ENCODE data around the gene SMIM45.
"Not testable (repeated sequence)": the region's sequence is repeated elsewhere in the genome, so short reads cannot be mapped to it uniquely, and the experiment has no call there.

The SMIM45 gene

DNA sequence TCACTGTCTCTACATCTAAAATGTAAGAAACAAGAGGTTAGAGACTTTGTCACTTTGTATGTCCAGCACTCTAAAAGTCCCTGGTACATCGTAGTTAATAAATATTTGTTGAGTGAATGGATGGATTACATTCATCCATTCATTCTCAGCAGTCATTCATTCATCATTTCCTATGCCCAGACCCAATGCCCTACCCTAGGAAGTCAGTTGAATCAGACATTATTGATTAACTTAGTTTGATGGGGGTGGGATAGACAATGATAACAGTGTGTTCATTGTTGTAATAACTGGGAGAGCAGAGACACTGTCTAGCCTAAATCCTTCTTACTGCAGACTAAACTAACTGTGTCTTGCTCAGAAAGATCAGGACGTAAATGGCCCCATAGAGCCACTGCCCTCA lies 3.8 kb upstream of the SMIM45 start:
- H3K27me3 ChIP-seq, result no peaks in the 10 kb centered on the region
- H3K9me3 ChIP-seq, result no peaks in the 10 kb centered on the region
- 80 to 81% methylated on average over 2 of the region's 2 CpGs for WGBS, 2 donors
- H3K36me3 ChIP-seq, result no peaks in the 10 kb centered on the region
- DNase-seq (no peak), FAIRE-seq (no peak), ATAC-seq (no peak)
- no peak overlapping the region for H3K27ac ChIP-seq
- peaks cover 0 to 7% (median 0%) of the 10 kb centered on the region in 3 donors for H3K4me1 ChIP-seq
- TF ChIP-seq, protein P1, sequence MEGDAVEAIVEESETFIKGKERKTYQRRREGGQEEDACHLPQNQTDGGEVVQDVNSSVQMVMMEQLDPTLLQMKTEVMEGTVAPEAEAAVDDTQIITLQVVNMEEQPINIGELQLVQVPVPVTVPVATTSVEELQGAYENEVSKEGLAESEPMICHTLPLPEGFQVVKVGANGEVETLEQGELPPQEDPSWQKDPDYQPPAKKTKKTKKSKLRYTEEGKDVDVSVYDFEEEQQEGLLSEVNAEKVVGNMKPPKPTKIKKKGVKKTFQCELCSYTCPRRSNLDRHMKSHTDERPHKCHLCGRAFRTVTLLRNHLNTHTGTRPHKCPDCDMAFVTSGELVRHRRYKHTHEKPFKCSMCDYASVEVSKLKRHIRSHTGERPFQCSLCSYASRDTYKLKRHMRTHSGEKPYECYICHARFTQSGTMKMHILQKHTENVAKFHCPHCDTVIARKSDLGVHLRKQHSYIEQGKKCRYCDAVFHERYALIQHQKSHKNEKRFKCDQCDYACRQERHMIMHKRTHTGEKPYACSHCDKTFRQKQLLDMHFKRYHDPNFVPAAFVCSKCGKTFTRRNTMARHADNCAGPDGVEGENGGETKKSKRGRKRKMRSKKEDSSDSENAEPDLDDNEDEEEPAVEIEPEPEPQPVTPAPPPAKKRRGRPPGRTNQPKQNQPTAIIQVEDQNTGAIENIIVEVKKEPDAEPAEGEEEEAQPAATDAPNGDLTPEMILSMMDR (IDR thresholded peaks at IDR 0.05), result no peak
- no peak overlapping the region for H3K4me3 ChIP-seq
- intact Hi-C loops (cut with DNase I), result loop anchor here in 1 of 3 donors (10.0 kb wide), 2 partner anchors 123 to 253 kb away; partner anchors contain the start of gene MEI1

DNA sequence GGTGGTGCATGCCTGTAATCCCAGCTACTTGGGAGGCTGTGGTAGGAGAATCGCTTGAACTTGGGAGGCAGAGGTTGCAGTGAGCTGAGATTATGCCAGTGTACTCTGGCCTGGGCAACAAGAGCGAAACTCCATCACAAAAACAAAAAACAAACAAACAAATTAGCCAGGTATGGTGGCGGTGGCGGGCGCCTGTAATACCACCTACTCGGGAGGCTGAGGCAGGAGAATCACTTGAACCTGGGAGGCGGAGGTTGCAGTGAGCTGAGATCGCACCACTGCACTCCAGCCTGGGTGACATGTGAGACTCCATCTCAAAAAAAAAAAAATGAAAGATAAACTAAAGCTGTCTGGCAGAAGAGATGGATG lies 3.0 kb upstream of the SMIM45 start:
- not testable (repeated sequence) for H3K27me3 ChIP-seq, H3K36me3 ChIP-seq, ATAC-seq, H3K4me1 ChIP-seq, H3K27ac ChIP-seq, FAIRE-seq, DNase-seq, H3K4me3 ChIP-seq, H3K9me3 ChIP-seq
- intact Hi-C loops (cut with DNase I), result loop anchor here in 1 of 3 donors (10.0 kb wide), 2 partner anchors 124 to 254 kb away; partner anchors contain the start of gene MEI1
- 83 to 87% methylated on average over 8 of the region's 8 CpGs for WGBS, 2 donors

DNA sequence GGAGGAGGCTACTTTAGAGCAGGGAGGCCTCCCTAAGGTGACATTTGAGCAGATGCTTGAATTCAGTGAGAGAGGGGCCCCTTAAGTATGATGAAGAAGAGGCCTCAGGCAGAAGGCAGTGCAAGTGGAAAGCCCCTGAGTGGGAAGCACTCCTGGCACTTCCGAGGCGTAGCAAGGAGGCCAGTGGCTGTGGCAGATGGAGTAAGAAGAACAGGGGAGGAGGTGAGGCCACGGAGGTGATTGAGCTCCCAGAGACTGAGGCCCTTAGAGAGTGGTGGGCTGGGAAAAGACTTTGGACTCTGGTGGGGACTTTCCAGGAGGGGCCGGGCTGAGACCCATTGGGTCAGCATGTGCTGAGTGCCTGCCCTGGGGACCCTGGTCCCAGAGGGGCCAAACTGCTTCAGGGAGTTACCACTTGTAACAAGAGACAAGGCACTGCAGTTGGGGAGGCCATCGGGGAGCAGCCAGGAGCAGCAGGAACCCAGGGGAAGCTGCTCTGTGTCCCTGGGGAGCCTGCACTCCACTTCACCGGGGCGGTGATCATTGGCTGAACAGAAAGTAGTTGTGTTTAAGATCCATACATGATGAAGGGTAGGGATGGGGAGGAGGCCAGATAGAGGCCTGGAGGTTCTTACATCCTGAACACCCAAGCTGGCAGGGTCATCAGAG lies 2.5 kb upstream of the SMIM45 start:
- Histone ChIP-seq H3K27me3 (no peaks in the 10 kb centered on the region), H3K27ac (no peak overlapping the region), H3K36me3 (no peaks in the 10 kb centered on the region), H3K9me3 (no peaks in the 10 kb centered on the region), H3K4me1 (peaks cover 0 to 7% (median 0%) of the 10 kb centered on the region in 3 donors), H3K4me3 (no peak overlapping the region)
- FAIRE-seq, result no peak
- ATAC-seq, result no peak
- intact Hi-C loops (cut with DNase I), result loop anchor here in 1 of 3 donors (10.0 kb wide), 2 partner anchors 125 to 255 kb away; partner anchors contain the start of gene MEI1
- TF ChIP-seq, protein P1 (IDR thresholded peaks at IDR 0.05), result no peak
- WGBS, 2 donors, result 87 to 97% methylated on average over 7 of the region's 7 CpGs
- DNase-seq, result peak in 1 of 6 donors; percentile 43

DNA sequence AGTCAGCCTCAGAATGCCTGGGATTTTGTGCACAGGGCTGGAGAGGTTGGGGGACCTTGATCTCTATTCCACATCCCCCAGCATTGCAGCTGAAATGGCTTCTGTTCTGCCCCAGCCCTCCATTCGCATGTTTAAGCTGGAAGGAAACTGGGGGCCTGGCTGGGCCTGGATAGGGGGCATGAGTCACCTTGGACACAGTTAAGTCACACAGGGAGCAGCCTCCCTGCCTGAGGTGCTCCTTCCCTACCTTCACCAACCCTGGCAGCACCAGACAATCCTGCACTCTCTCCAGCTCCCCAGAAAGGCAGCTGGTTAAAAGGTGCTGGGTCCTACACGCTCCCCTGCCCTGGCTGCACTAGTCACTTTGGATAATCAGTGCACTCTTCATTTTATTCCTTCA lies 763 bp downstream of the SMIM45 start:
- WGBS, 2 donors, result 83 to 92% methylated on average over 2 of the region's 2 CpGs
- TF ChIP-seq, protein P1 (IDR thresholded peaks at IDR 0.05), result no peak
- H3K36me3 ChIP-seq, result no peaks in the 10 kb centered on the region
- no peaks in the 10 kb centered on the region for H3K9me3 ChIP-seq
- no peak overlapping the region for H3K4me3 ChIP-seq
- no peaks in the 10 kb centered on the region for H3K4me1 ChIP-seq
- no peaks in the 10 kb centered on the region for H3K27me3 ChIP-seq
- ATAC-seq (no peak), DNase-seq (peak in 1 of 6 donors; percentile 19), FAIRE-seq (no peak)
- no peak overlapping the region for H3K27ac ChIP-seq
- intact Hi-C loops (cut with DNase I), result no loop called here

DNA sequence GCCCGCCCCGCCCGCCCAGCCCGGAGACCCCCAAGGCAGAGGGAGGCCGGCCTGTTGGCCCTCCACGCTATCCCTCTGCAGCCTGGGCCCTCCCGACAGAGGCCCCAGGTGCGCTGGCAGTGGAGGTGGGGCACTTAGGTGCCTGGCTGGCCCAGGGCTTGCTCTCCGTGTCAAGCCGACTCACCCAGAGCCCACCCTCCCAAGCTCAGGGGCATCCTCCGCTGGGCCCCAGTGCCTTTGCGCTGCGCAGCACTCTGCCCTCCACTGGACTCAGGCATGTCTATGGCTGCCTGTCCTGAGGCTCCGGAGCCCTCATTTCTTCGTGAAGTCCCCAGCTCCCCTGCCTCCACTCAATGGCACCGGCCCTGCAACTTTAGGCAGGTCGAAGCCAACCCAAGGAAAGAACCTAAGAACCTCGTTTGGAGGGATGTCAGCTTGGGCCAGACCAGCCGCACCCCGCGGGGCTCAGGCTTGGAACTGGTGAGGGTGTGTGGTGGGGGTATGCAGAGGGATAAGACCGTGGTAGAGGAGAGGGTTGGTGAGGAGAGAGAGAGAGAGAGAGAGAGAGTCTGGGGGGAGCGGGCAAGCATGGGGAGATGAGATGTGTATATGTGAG lies 6.1 kb downstream of the SMIM45 start:
- TF ChIP-seq, protein P1 (IDR thresholded peaks at IDR 0.05), result no peak
- 45 to 60% methylated on average over 14 to 23 of the region's 23 CpGs for WGBS, 2 donors
- ATAC-seq (peak; percentile 56 to 72 (median 62)), DNase-seq (peak in 1 of 6 donors; percentile 51), FAIRE-seq (no peak)
- no peaks in the 10 kb centered on the region for H3K9me3 ChIP-seq
- H3K4me3 ChIP-seq, result peak overlapping the region in 2 of 4 donors; percentile 30 to 34
- no peak overlapping the region for H3K27ac ChIP-seq
- no peaks in the 10 kb centered on the region for H3K27me3 ChIP-seq
- intact Hi-C loops (cut with DNase I), result no loop called here
- no peaks in the 10 kb centered on the region for H3K4me1 ChIP-seq
- H3K36me3 ChIP-seq, result no peaks in the 10 kb centered on the region
